IPS DF 19.7 (cell line): ENCODE data around the gene TTLL4.
"Not testable (repeated sequence)": the region's sequence is repeated elsewhere in the genome, so short reads cannot be mapped to it uniquely, and the experiment has no call there.

ENCODE experiments used
- DNase-seq: peaks from one replicate; pipeline ENCODE4 v3.0.0-alpha.2; 2013; ENCODE audit warnings: low read depth, low spot score

Gene TTLL4

DNA sequence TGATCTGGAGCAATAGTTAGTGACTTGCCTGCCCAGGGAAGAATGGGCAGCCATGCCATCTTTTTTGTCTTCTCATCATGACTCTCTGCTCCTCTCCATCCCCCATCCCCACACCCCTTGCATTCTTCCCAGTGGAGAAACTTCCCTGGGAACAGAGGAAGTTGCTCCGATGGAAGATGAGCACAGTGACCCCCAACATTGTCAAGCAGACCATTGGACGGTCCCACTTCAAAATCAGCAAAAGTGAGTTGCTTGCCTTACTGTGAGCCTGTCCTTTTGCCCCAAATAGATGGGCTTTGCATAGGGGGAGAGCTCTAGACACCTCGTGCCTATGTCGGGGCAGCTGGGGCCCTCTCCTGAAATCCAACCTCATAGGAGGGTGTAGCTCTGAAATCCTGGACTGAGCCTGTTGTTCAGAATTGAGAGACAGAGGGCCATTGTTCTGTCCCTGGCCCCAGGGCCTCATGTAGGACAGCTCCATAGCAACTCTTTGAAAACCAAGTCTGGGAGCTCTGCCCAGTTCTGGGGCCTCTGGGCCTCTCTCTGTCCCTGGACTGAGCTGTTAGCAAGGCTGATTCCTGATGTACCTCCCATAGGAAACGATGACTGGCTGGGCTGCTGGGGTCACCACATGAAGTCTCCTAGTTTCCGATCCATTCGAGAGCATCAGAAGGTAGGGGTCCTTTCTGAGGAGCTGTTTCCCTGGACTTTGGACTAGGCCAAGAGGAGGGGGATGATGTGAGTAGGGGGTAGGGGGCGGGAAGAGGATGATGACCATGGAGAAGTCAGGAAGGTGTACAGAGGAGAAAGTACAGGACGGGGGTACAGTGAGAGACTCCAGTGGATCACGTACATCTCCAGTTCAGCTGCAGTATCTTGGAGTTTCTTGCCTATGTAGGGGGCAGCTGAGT lies 35.2 kb downstream of the TTLL4 start:
- no peak for DNase-seq

DNA sequence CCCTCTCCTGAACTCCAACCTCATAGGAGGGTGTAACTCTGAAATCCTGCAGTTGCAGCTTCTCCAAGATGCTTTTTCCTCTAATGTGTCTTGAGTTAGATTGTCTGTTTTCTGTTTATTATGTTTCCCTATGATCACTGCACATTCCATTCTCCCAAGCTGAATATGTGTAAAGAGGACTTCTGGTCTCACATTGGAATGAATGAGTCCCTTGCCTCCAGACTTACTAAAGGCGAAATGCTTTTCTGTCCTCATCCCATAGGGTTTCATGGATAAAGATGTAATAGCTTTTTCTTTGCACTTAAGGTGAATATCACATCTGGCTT lies 35.8 kb downstream of the TTLL4 start:
- DNase-seq, result no peak

DNA sequence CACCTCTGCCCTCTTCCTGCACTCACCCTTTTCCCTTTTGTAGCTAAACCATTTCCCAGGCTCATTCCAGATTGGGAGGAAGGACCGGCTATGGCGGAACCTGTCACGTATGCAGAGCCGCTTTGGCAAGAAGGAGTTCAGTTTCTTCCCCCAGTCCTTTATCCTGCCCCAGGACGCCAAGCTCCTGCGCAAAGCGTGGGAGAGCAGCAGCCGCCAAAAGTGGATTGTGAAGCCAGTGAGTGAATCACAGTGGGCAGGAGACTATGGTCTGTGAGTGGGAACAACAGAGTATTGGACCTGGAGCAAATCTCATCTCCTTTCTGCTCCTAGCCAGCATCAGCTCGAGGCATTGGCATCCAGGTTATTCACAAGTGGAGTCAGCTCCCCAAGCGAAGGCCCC lies 36.3 kb downstream of the TTLL4 start:
- no peak for DNase-seq

DNA sequence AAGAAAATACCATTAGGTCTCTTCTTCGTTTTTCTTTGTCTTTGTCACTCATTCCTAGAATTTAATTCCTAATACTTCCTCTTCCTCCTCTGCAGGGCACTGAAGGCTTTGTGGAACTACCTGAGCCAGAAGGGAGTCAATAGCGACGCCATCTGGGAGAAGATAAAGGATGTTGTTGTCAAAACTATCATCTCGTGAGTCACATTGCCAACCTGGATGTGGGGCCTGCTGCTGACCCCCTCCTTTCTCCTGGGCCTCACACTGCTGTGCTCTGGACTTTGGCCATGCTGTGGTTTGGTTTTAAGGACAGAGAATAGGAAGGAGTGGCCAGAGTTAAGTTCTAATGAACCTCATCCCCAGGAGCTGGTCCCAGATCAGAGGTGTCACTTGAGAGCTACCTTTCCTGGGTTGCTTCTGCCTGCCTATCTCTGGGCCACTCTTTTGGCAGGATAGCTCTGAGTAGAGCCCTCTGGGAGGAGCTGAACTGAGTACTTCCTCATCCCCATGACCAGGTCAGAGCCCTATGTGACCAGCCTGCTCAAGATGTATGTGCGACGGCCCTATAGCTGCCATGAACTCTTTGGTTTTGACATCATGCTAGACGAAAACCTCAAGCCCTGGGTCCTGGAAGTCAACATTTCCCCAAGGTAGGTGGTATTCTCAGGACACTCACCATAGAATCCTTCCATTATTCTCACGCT lies 38.3 kb downstream of the TTLL4 start:
- DNase-seq, result no peak

DNA sequence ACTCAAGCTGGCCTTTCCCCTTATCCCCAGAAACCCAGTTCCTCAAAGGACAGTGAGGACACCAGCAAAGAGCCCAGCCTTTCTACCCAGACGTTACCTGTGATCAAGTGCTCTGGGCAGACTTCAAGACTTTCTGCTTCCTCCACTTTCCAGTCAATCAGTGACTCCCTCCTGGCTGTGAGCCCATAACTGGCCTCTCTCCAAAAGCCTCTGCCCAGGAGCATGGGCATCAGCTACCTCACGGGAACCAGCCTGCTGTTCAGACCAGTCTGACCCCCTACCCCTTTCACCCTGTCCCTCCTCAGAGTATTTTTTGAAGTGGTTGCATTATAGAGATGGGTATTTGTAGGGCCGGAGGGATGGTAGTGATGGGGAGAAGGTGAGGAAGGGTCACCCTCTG lies 43.6 kb downstream of the TTLL4 start:
- no peak for DNase-seq

DNA sequence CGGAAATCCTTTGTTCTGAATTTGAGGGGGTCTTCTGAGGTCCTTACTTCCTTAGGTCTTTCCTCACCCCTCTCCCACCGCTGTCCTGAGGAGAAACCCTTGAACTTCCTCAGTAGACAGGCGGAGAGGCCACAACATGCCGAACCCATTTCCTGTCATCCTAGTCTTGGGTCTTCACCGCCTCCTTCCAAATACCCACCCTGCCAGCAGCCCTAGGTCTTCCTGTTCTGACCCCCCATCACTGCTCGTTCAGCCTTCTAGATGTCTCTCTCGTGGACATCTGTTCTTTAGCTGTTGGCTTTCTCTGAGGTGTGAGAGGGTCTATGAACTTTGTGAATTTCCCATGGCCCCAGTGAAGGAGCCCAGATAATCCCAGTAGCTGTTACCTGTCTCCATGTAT lies 44.1 kb downstream of the TTLL4 start:
- no peak for DNase-seq

DNA sequence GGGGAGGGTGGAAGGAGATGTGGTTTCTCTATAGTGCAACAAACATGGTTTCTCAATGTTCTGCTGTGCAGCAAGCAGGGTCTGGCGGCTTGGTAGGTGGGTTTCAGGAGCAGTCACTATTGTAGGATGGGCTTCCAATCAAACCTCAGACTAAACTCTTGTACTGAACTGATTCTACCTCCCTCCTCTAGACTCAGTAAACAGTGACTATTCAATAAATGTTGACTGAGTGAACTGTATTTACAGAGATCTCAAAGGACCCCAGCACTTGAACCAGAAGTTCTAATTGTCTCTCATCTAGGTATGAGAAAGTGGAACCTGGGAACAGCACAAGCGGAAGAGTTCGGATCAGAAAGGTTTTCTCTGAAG lies 44.5 kb downstream of the TTLL4 start:
- DNase-seq, result no peak

DNA sequence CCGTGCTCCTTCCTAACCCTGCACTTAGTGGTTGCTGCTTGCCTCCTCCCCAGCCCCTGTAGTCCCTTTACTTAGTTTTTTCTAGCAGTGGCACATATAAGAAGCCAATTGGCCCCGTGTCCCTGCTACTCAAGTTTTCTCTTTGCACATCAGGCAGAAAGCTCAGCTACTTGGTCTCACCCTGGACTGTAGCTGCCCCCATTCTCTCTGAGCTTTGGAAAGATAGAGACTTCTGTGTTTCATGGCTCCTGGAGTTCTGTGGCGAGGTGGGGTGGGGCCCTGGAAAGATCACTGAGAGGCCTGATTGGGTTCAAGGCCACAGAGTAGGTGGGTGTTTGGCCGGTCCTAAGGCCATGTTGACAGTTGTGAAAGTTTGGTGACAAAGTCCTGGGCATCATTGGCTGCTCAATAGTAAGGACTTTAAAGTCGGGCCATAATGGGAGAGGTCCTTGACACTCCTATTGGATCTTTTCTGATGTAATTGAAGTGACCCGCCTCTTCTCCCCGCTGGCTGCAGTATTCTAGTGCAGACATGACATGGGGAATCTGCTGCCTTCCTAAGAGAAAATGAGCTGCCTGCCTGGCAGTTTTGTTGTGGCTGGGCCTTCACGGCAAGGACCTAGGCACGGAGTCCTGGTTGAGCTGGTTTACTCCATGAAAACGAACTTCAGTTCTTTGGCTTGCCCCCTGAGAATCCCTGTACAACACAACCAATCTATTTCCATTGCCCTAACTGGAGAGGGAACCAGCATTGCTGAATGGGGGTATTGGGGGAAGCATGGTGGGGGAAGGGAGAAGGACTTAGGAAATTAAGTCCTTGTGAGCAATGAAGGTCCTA lies 45.2 kb downstream of the TTLL4 start:
- no peak for DNase-seq

DNA sequence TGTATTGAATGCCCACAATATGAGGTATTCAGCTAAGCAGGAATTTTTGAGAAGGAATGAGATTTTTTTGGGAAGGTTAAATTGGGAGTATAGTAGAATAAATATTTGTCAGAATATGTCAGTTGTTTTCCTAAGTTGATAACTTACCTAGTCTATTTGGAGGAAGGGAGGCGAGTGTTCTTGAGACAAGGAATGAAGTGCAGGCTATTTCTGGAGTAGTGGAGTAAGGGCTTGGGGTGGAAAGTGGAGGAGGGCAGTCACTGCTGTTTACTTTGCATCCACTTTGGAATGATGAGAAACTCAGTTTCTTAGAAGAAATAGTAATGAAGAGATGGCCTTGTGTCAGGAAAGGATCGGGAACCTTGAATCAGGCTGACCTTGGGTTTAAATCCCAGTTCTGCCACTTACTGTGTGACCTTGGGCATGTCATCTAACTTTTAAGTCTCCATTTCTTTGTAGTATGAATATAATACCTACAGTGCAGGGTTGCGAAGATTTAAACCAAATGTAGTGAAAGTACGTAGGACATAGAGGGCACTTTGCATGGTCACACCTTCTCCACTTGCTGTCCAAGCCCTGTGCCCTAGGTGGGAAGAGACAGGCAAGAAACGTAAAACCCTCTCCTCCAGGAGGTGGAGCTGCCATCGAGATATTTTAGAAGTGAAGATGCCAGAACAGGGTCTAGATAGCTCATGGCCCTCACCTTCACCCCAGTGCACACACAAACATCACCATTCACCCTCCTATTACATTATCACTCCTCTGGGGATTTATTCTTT lies 46.2 kb downstream of the TTLL4 start:
- DNase-seq, result no peak

DNA sequence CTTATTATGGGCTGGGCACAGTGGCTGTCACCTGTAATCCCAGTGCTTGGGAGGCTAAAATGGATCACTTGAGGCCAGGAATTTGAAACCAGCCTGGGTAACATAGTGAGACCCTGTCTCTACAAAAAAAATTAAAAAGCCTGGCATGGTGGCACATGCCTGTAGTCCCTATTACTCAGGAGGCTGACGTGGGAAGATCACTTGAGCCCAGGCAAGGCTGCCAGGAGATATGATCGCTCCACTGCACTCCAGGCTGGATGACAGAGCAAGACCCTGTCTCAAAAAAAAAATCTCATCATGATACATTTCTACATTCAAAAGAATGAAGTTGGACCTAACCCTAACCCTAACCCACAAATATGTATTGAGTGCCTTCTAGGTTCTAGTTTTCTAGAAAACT lies 51.2 kb downstream of the TTLL4 start:
- DNase-seq, result no peak

DNA sequence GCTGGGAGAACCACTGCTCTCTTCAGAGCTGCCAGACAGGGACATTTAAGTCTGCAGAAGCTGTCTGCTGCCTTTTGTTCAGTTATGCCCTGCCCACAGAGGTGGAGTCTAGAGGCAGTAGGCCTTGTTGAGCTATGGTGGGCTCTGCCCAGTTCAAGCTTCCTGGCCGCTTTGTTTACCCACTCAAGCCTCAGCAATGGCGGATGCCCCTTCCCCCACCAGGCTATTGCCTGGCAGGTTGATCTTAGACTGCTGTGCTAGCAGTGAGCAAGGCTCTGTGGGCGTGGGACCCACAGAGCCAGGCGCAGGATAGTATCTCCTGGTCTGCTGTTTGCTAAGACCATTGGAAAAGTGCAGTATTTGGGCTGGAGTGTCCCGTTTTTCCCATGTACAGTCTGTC lies 62.1 kb downstream of the TTLL4 start:
- not testable (repeated sequence) for DNase-seq

DNA sequence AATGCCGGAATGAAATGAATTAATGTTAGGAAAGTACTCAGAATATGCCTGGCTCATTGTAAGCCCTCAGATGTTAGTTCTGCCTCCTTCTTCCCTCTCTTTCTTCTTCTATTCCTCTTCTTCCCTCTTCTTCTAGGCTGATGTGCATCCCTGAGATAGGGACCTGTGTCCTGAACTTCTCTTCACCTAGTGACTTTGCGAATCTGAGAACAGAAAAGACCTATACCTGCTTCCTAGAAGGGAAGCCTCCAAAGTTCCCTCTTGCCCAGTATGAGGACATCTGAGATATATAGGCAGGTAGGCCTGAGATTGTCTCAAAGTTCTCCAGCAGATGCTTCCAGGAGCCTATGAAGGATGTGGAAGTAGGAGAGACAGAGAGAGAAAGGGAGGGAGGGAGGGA lies 63.2 kb downstream of the TTLL4 start:
- DNase-seq, result no peak

DNA sequence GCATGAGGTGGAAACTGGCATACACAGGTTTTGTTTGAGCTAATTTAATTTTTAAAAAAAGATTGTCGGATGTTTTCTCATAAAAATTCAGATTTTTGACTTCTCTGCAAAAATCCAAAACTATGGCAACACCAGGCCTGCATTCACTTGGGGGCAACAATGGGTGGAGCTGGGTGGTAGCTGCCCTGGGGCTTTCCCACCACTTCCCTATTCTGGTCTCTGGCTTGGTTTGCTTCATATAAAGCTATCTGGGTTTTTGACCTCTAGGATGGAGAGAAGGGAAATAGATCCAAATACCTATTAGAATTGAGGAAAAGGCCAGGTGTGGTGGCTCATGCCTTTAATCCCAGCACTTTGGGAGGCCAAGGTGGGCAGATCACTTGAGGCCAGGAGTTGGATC lies 65.9 kb downstream of the TTLL4 start:
- DNase-seq, result no peak

DNA sequence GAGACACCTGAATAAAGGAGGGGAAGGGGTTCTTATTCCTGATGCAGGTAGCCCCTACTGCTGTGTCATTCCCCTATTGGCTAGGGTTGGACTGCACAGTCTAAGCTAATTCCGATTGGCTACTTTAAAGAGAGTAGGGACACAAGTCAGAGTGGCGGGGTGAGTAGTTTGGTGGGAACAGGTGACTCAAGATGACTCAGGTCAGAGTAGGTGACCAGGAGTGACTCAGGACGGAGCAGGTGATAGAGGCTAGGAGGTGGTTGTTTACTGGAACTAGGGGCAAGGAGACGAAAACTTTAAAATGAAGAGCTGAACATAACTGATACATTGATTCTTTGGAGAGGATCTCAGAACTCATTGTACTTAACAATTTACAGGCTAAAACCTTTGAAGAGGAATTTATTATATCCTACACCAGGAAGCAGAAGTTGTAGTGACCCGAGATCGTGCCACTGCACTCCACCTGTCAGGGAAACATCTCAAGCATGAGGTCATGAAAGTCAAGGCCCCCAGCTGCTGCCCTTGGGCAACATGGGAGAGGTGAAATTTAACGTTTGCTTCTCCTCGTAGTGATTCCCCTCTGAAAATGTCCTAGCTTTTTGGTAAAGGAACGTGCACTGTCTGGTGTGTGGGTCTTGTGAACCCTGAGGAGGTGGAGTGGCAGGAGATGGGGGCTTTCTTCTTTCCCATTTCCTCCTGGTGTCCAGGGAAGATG lies 66.8 kb downstream of the TTLL4 start:
- no peak for DNase-seq

DNA sequence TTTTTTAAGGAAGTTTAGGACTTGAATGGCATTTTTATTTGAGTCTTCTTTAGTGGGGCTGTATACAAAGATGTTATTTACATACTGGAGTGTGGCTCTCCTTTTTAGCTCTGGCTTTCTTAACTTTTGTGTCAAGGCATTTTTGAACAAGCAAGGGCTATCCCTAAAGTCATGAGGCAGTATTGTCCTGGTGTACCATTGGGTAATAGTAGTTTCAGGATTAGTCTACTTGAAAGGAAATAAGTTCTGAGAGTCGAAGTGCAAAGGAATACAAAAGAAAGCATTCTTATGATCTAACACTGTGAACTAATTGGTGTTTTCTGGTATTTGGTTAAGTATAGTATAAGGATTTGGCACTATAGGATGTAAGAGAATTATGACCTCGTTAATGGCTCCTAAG lies 69.4 kb downstream of the TTLL4 start:
- no peak for DNase-seq

DNA sequence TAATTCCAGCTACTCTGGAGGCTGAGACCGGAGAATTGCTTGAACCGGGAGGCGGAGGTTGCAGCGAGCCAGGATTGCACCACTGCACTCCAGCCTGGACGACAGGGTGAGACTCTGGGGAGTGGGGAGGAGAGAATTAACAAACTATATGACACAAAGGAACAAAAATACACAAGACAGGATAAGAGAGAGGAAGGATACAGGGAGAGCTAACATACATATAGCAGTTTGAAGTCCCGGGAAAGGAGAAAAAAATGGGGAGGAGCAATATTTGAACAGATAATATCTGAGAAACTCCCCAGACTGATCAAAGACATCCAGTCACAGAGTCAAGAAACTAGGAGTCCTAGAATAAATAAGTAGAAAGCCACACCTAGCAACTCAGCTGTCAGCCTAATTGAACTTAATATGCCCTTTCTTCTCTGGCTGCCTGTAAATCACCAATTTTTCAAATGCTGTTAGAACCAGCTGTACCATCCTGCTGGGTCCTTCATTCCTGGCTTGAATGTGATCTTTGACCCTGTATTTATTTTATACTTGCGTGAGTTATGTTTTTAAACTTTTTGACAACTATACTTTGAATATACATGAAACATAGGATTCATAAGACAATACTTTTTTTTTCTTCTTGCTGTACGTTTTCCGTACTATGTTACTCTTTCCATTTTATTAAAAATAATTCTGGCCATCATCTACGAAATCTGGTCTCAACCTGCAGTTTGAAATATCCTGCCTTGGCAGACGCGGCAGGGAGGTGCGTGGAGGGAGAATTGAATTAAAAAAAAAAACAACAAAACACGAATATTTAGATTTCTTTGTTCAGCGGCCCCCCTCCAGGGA lies 70.4 kb downstream of the TTLL4 start:
- DNase-seq, result no peak

DNA sequence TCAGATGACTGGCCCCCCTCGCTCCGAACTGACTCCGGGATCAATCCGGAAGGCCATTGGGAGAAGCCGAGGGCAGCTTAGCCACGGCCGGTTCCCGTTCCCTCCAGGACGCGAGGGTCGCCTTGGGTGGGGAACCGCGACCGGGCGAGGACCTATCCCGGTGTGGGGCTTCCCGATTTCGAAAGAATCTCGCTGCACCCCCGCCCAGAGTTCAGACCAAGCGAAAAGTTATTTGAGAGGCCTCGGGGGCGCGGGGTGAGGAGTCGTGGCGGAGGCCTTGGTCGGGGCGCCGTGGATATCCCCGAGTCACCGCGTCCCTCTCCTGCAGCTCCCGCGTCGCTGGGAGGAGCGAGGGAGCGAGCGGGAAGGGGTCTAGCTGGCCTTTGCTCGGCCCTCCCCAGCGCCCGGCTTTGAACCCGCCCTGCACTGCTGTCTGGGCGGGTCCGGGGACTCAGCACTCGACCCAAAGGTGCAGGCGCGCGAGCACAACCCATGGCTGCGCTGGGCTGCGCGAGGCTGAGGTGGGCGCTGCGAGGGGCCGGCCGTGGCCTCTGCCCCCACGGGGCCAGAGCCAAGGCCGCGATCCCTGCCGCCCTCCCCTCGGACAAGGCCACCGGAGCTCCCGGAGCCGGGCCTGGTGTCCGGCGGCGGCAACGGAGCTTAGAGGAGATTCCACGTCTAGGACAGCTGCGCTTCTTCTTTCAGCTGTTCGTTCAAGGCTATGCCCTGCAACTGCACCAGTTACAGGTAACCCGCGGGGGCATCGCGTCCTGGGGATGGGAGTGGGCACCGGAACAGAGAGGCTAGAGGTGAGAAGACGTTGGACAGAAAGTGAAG lies 71.3 kb downstream of the TTLL4 start, which contains the start of gene CYP27A1:
Gene CYP27A1, plus strand, starts transcription at position 457 of the 837 bp plus-strand sequence. Its CDS starts 36 bp downstream, at position 493.
- DNase-seq, result no peak

DNA sequence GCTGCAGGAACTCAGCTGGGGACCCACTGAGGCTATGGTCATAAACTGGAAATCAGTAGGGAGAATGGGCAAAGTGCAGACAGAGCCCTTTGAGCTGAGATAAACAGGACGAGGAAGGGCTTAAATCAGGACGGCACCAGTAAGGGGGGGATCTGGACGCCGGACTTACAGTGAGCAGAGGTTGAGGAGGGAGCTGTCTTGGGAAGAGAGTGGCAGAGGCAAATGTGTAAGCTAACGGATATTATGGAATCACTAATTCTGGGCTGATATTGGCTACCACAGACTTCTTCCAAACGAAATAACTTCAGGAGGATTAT lies 71.9 kb downstream of the TTLL4 start:
- no peak for DNase-seq

DNA sequence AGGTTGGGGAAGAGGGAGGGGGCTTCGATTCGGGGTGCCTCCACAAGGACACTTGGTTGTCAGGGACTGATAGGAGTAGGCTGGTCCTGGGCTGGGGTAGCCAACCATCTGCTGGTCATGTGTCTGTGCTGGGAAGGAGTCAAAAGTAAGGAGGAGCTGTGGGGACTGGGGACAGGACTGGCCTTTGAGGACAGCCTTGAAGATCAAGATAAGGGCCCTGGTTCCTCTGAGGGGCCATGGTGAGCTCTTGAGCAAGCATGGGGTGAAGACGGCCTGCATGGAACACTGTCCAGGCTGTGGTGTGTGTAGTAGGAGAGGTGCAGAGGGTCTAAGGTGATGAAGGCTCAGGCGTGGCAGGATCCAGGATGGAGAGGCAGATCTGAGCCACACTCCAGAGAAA lies 73.1 kb downstream of the TTLL4 start:
- no peak for DNase-seq
